K562 (cell line): ENCODE measurements around the gene MKNK2. TPM values are rescaled to one million over a fixed set of nuclear protein-coding genes. Genes with fewer than 3 reads are reported as not detected.
A peak's percentile ranks its signal among the peaks of the same experiment; 100 is the strongest.

ENCODE experiments used
- ARID3A ChIP-seq: IDR thresholded peaks from 2 replicates; pipeline ENCODE4 v1.6.1; 2012; ENCODE audit warnings: low read depth, low read length, improper control_type of control experiment, borderline replicate concordance
- ATF4 ChIP-seq: fragments of 450-650 bp; formaldehyde crosslinking; IDR thresholded peaks from 2 replicates; pipeline ENCODE4 v1.4.0; 2022; ENCODE audit warnings: mild to moderate bottlenecking, moderate library complexity
- CGGBP1 ChIP-seq: fragments of 250-450 bp; sonication (Bioruptor Pico); IDR thresholded peaks from 2 replicates; pipeline ENCODE4 v1.9.0; 2021; ENCODE audit warnings: mild to moderate bottlenecking
- GABPA ChIP-seq: fragments of 200-800 bp; sonication (Bioruptor generic); conservative IDR thresholded peaks from 2 replicates; pipeline ENCODE4 v1.6.1; 2016; ENCODE audit warnings: low read depth, missing genetic modification characterization, missing compliant biosample characterization
- KLF6 ChIP-seq: fragments of 250-450 bp; sonication (Bioruptor Pico); IDR thresholded peaks from 2 replicates; pipeline ENCODE4 v1.4.0; 2020; ENCODE audit warnings: mild to moderate bottlenecking, moderate library complexity, borderline replicate concordance
- MYNN ChIP-seq, 2 experiments: sonication (generic); formaldehyde crosslinking in 1 of 2; IDR thresholded peaks; 2 replicates each; pipeline versions ENCODE4 v1.5.0 to v1.6.1; 2016 to 2020; ENCODE audit warnings: antibody characterized with exemption in 1 of 2, missing genetic modification reagents in 1 of 2
- SP2 ChIP-seq: IDR thresholded peaks from 2 replicates; pipeline ENCODE4 v1.6.1; 2011; ENCODE audit warnings: mild to moderate bottlenecking, low read depth, low read length, moderate library complexity; ENCODE audit not compliant: poor library complexity, severe bottlenecking; ENCODE audit errors: extremely low read depth
- TEAD4 ChIP-seq, 2 experiments: sonication (generic) in 1 of 2; formaldehyde crosslinking in 1 of 2; IDR thresholded peaks; 2 replicates each; pipeline versions ENCODE4 v1.6.1 to v1.8.0; 2012 to 2022; ENCODE audit warnings: borderline replicate concordance in 1 of 2, inconsistent platforms in 1 of 2, low read length in 1 of 2, mild to moderate bottlenecking in 1 of 2, missing genetic modification reagents in 1 of 2
- TOE1 ChIP-seq, 2 experiments: fragments of 450-650 bp in 1 of 2; sonication (generic) in 1 of 2; formaldehyde crosslinking in 1 of 2; IDR thresholded peaks; 2 replicates each; pipeline versions ENCODE4 v1.7.1 to v1.8.0; 2016 to 2022; ENCODE audit warnings: borderline replicate concordance in 2 of 2, mild to moderate bottlenecking in 2 of 2, antibody characterized with exemption in 1 of 2, inconsistent platforms in 1 of 2, low read depth in 1 of 2, missing genetic modification reagents in 1 of 2, moderate library complexity in 1 of 2
- YBX1 ChIP-seq: fragments of 450-650 bp; IDR thresholded peaks from 2 replicates; pipeline ENCODE4 v1.7.1; 2016; ENCODE audit warnings: mild to moderate bottlenecking
- ZFP1 ChIP-seq: fragments of 450-650 bp; formaldehyde crosslinking; IDR thresholded peaks from 2 replicates; pipeline ENCODE4 v1.4.0; 2020; ENCODE audit warnings: mild to moderate bottlenecking, mixed read lengths
- ZHX1 ChIP-seq: fragments of 150-350 bp; conservative IDR thresholded peaks from 2 replicates; pipeline ENCODE4 v1.6.1; 2014; ENCODE audit warnings: low read length
- ZNF12 ChIP-seq: sonication (generic); formaldehyde crosslinking; IDR thresholded peaks from 2 replicates; pipeline ENCODE4 v1.4.0; 2020; ENCODE audit warnings: mild to moderate bottlenecking, missing genetic modification reagents
- ZNF436 ChIP-seq: fragments of 250-450, 450-650 bp; sonication (Bioruptor Pico); formaldehyde crosslinking; IDR thresholded peaks from 2 replicates; pipeline ENCODE4 v1.7.0; 2020; ENCODE audit warnings: mild to moderate bottlenecking
- polyA plus RNA-seq, 8 experiments: library from polyadenylated mRNA; depleted of rRNA in 4 of 8; stranded (reverse) in 5 of 8; unstranded in 3 of 8; fragments of >200 nt; fragmentation: Nextera tagmentation in 2 of 8; fragmentation: Illumina TruSeq in 1 of 8; extraction: Ambion mirVana in 2 of 8; extraction: Trizol in 1 of 8; gene quantifications; 2 replicates each; pipeline versions ENCODE4 v1.2.1 to v1.2.3, GENCODE V29; 2011 to 2014; ENCODE audit warnings: inconsistent platforms in 1 of 8, missing spikeins in 1 of 8
- total RNA-seq, 7 experiments: library from RNA; depleted of rRNA in 6 of 7; stranded (reverse); fragments of >200 nt in 6 of 7; fragmentation: Illumina TruSeq in 2 of 7; extraction: Trizol in 2 of 7; gene quantifications; 2 replicates each; pipeline versions ENCODE4 v1.2.1 to v1.2.3, GENCODE V29; 2011 to 2021; ENCODE audit warnings: low replicate concordance in 1 of 7
- TF ChIP-seq, protein P1 (sequence below): fragments of 250-450 bp; sonication (Bioruptor Pico); IDR thresholded peaks from 2 replicates; pipeline ENCODE4 v1.5.0; 2021
- TF ChIP-seq, protein P2 (sequence below): sonication (generic); formaldehyde crosslinking; IDR thresholded peaks from 2 replicates; pipeline ENCODE4 v1.8.0; 2022; ENCODE audit warnings: mild to moderate bottlenecking, missing genetic modification reagents

The MKNK2 gene
- total and polyA plus RNA-seq, 9 of the 15 experiments (the other 6 are each of a cell fraction or from before 2014, with no cell fraction given), result 5.1 to 191 (median 51.9) TPM

DNA sequence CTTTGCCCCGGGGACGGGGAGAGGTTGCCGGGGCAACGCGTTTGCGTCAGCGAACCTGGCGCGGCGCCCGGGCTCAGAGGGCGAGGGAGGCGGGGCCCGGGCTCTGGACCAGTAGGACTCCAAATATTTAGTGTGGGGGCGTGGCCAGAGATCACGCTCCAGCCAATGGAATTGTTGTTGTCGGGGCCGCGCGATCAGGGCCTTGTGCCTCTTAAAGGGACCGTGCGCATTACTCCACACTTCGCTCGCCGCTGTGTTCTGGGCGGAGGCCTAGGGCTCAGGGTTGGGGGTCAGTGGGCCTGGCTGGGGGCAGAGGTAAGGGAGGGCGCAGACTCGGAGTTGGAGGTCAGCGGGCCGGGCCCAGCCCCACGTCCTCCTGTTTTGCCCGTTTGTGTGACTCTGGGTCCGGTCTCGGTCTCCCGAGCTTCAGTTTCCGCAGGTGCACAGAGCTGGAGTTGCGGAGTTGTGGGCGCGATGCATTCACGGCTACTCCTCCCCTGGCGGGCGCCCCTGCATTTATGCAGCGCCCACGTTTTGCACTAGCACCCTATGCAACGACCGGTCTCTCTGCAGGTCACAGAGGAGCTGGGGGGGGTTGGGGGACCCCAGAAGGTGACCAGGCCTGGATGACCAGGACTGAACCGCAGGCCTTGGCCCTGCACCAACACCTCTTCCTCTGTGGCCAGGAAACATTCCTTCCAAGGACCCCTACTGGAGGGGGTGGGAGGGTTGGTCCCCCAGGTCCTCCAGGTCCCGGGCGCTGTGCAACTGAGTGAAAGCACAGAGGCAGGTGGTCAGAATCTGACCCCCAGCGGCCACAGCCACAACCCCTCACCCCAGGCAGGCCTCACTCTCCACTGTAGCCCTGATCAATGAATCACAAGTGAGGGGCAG, 10.7 kb upstream of the MKNK2 start (continued):
- TF ChIP-seq GABPA (tag), result no peak; the same call in 1 of the 2 replicates
- no peak for TF ChIP-seq ZNF436
- no peak for TF ChIP-seq ARID3A
- TF ChIP-seq TEAD4 (IDR thresholded peaks at IDR 0.05; ENCODE audit: low read length), result peak; percentile 7; the same call in 1 of the 2 replicates
- TF ChIP-seq TEAD4 (CRISPR knock-in tag; IDR thresholded peaks at IDR 0.05; ENCODE audit: borderline replicate concordance), result peak; percentile 75; the same call in 1 of the 2 replicates
- TF ChIP-seq YBX1, result no peak
- TF ChIP-seq ATF4, result no peak
- no peak for TF ChIP-seq ZFP1
- TF ChIP-seq SP2, result no peak
- TF ChIP-seq, protein P1, sequence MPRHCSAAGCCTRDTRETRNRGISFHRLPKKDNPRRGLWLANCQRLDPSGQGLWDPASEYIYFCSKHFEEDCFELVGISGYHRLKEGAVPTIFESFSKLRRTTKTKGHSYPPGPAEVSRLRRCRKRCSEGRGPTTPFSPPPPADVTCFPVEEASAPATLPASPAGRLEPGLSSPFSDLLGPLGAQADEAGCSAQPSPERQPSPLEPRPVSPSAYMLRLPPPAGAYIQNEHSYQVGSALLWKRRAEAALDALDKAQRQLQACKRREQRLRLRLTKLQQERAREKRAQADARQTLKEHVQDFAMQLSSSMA, result no peak
- no peak; the same call in 1 of the 2 replicates for TF ChIP-seq MYNN (IDR thresholded peaks at IDR 0.05)
- TF ChIP-seq MYNN (CRISPR knock-in tag; IDR thresholded peaks at IDR 0.05), result no peak
- TF ChIP-seq CGGBP1, result no peak
- TF ChIP-seq, protein P2, sequence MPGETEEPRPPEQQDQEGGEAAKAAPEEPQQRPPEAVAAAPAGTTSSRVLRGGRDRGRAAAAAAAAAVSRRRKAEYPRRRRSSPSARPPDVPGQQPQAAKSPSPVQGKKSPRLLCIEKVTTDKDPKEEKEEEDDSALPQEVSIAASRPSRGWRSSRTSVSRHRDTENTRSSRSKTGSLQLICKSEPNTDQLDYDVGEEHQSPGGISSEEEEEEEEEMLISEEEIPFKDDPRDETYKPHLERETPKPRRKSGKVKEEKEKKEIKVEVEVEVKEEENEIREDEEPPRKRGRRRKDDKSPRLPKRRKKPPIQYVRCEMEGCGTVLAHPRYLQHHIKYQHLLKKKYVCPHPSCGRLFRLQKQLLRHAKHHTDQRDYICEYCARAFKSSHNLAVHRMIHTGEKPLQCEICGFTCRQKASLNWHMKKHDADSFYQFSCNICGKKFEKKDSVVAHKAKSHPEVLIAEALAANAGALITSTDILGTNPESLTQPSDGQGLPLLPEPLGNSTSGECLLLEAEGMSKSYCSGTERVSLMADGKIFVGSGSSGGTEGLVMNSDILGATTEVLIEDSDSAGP, result peak; percentile 98
- no peak for TF ChIP-seq ZHX1
- TF ChIP-seq TOE1 (IDR thresholded peaks at IDR 0.05; ENCODE audit: borderline replicate concordance), result peak; percentile 82; the same call in 1 of the 2 replicates
- no peak for TF ChIP-seq TOE1 (CRISPR knock-in tag; IDR thresholded peaks at IDR 0.05; ENCODE audit: borderline replicate concordance, low read depth)
- TF ChIP-seq ZNF12 (CRISPR knock-in tag), result no peak
- TF ChIP-seq KLF6 (CRISPR knock-in tag), result no peak
